Measurements from ENCODE around the gene CD28.

DNA sequence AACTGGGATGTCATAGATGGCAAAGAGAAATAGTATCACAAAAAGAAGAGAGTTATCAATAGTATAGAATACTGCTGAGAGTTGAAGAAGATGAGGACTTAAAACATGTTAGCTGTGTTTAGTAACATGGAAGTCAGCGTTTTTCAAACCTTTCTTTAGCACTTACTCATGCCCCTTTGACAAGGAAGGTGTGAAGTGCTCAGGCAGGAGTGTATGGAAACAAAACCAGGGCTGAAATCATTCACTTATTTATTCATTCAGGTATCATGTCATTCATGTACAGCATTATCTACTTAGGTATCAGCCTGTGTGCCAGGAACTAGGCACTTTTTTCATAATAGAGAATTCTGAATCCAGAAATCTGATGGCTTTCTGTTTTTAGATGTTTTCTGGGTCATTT, 27.2 kb downstream of the CD28 start:
- TF ChIP-seq, protein P1, sequence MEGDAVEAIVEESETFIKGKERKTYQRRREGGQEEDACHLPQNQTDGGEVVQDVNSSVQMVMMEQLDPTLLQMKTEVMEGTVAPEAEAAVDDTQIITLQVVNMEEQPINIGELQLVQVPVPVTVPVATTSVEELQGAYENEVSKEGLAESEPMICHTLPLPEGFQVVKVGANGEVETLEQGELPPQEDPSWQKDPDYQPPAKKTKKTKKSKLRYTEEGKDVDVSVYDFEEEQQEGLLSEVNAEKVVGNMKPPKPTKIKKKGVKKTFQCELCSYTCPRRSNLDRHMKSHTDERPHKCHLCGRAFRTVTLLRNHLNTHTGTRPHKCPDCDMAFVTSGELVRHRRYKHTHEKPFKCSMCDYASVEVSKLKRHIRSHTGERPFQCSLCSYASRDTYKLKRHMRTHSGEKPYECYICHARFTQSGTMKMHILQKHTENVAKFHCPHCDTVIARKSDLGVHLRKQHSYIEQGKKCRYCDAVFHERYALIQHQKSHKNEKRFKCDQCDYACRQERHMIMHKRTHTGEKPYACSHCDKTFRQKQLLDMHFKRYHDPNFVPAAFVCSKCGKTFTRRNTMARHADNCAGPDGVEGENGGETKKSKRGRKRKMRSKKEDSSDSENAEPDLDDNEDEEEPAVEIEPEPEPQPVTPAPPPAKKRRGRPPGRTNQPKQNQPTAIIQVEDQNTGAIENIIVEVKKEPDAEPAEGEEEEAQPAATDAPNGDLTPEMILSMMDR (conservative IDR thresholded peaks at IDR 0.05 in 1 of 2, IDR thresholded peaks at IDR 0.05 in 1 of 2; ENCODE audit: low read depth in 1 of 2, low read length in 2 of 2) = no peak
- no peak for TF ChIP-seq EZH2 (IDR thresholded peaks at IDR 0.05; ENCODE audit: low read length, missing control alignments)
